Stimulated activated CD4-positive, alpha-beta T cell treated with anti-CD3 and anti-CD28 coated beads, TNF-alpha, amount 100 ng/mL, for 24 hours (primary cell): Measurements from ENCODE around the gene SLC16A9.
"Not testable (repeated sequence)": the region's sequence is repeated elsewhere in the genome, so short reads cannot be mapped to it uniquely, and the experiment has no call there.

ENCODE experiments used
- DNase-seq, 3 experiments: peaks; one replicate each; pipeline ENCODE4 v3.0.0-alpha.2; 2020; ENCODE audit warnings: low read depth in 3 of 3

Gene SLC16A9

GRCh38 chr10:59677253-59677831 lies 32.3 kb downstream of the SLC16A9 start:
- DNase-seq, result no peak

GRCh38 chr10:59675812-59676211 lies 33.8 kb downstream of the SLC16A9 start:
- no peak for DNase-seq

GRCh38 chr10:59674215-59674836 lies 35.3 kb downstream of the SLC16A9 start:
- DNase-seq, result no peak

- DNase-seq, result no peak
Measured at GRCh38 chr10:59672150-59672875, 37.3 kb downstream of the SLC16A9 start.

- DNase-seq, result no peak
Measured at GRCh38 chr10:59670269-59670668, 39.4 kb downstream of the SLC16A9 start.

- DNase-seq, result no peak
Measured at GRCh38 chr10:59668096-59668495, 41.6 kb downstream of the SLC16A9 start.

- no peak for DNase-seq
Measured at GRCh38 chr10:59666310-59666709, 43.3 kb downstream of the SLC16A9 start.

GRCh38 chr10:59663213-59663612 lies 46.4 kb downstream of the SLC16A9 start:
- not testable (repeated sequence) for DNase-seq

GRCh38 chr10:59657724-59658123 lies 51.9 kb downstream of the SLC16A9 start:
- no peak for DNase-seq

GRCh38 chr10:59655309-59655708 lies 54.3 kb downstream of the SLC16A9 start:
- DNase-seq, result no peak

- DNase-seq, result no peak
Measured at GRCh38 chr10:59654007-59654406, 55.6 kb downstream of the SLC16A9 start.

GRCh38 chr10:59651902-59652301 lies 57.7 kb downstream of the SLC16A9 start:
- no peak for DNase-seq

GRCh38 chr10:59649606-59650346 lies 59.9 kb downstream of the SLC16A9 start:
- no peak for DNase-seq

GRCh38 chr10:59648711-59649201 lies 60.9 kb downstream of the SLC16A9 start:
- DNase-seq, result no peak

- no peak for DNase-seq
Measured at GRCh38 chr10:59644841-59645240, 64.8 kb downstream of the SLC16A9 start.

- not testable (repeated sequence) for DNase-seq
Measured at GRCh38 chr10:59641688-59642087, 68.0 kb downstream of the SLC16A9 start.

GRCh38 chr10:59635502-59636290 lies 74.0 kb downstream of the SLC16A9 start:
- DNase-seq, result no peak

GRCh38 chr10:59634102-59634501 lies 75.5 kb downstream of the SLC16A9 start:
- no peak for DNase-seq

- DNase-seq, result no peak
Measured at GRCh38 chr10:59633063-59633462, 76.6 kb downstream of the SLC16A9 start.

GRCh38 chr10:59631882-59632807 lies 77.5 kb downstream of the SLC16A9 start:
- DNase-seq, result no peak
